Suprapubic skin (tissue), 4 donors: Measurements from ENCODE around the gene GALNT9.

Experiments used
- POLR2A ChIP-seq, 2 donors: fragments of 450-650 bp; IDR thresholded peaks; one replicate each; pipeline ENCODE4 v1.6.1; 2017; ENCODE audit warnings: antibody characterized with exemption in 2 of 2, mild to moderate bottlenecking in 2 of 2, moderate library complexity in 2 of 2
- POLR2AphosphoS5 ChIP-seq, 3 donors: sonication (generic); formaldehyde crosslinking; IDR thresholded peaks; one replicate each; pipeline ENCODE4 v1.6.1; 2017; ENCODE audit warnings: antibody characterized with exemption in 3 of 3
- TF ChIP-seq, protein P1 (sequence below), 2 donors: fragments of 200-600 bp in 1 of 2; fragments of 450-650 bp in 1 of 2; sonication (generic) in 1 of 2; IDR thresholded peaks; one replicate each; pipeline ENCODE4 v1.5.1; 2016 to 2019; ENCODE audit warnings: antibody characterized with exemption in 2 of 2, mild to moderate bottlenecking in 1 of 2, moderate library complexity in 1 of 2

DNA sequence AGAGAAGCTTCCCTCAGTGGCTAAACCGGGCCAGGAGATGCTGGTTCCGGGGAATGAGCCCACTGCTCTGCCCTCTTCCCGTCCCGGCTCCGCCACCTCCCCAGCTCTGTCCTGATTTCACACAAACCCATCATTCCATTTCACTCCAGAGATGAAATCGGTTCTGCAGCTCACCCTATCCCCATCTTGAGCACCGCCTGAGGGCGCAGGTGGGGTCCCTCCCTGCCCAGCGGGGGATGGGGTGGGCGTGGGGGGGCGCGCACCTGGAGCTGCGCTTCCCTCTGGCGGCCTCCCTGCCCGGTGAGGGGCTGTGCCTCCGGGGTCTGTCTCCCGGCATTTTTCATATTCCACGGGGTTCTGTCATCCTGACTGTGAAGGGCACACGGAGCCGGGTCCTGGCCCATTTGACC is 140.5 kb downstream of the GALNT9 start:
- no peak for TF ChIP-seq POLR2A (IDR thresholded peaks at IDR 0.05)
- TF ChIP-seq, protein P1, sequence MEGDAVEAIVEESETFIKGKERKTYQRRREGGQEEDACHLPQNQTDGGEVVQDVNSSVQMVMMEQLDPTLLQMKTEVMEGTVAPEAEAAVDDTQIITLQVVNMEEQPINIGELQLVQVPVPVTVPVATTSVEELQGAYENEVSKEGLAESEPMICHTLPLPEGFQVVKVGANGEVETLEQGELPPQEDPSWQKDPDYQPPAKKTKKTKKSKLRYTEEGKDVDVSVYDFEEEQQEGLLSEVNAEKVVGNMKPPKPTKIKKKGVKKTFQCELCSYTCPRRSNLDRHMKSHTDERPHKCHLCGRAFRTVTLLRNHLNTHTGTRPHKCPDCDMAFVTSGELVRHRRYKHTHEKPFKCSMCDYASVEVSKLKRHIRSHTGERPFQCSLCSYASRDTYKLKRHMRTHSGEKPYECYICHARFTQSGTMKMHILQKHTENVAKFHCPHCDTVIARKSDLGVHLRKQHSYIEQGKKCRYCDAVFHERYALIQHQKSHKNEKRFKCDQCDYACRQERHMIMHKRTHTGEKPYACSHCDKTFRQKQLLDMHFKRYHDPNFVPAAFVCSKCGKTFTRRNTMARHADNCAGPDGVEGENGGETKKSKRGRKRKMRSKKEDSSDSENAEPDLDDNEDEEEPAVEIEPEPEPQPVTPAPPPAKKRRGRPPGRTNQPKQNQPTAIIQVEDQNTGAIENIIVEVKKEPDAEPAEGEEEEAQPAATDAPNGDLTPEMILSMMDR (IDR thresholded peaks at IDR 0.05), result no peak
- no peak for TF ChIP-seq POLR2AphosphoS5 (IDR thresholded peaks at IDR 0.05)
